Mesendoderm (in vitro differentiated cells): ENCODE measurements around the gene TAF6L.
"Not testable (repeated sequence)": the region's sequence is repeated elsewhere in the genome, so short reads cannot be mapped to it uniquely, and the experiment has no call there.

Experiments used
- DNase-seq: peaks from one replicate; pipeline ENCODE4 v3.0.0; 2013
- H2AK5ac ChIP-seq: 2 replicates; pipeline ENCODE4 v1.6.1; 2013; ENCODE audit warnings: low read length, inconsistent platforms
- H2BK120ac ChIP-seq: 2 replicates; pipeline ENCODE4 v1.6.1; 2013; ENCODE audit warnings: low read depth, mild to moderate bottlenecking, low read length, moderate library complexity, mixed read lengths
- H2BK15ac ChIP-seq: replicated peaks from 2 replicates; pipeline ENCODE4 v1.6.1; 2013; ENCODE audit warnings: low read depth, mild to moderate bottlenecking, moderate library complexity
- H2BK5ac ChIP-seq: 2 replicates; pipeline ENCODE4 v1.6.1; 2013; ENCODE audit warnings: low read length, inconsistent platforms
- H3K18ac ChIP-seq: 2 replicates; pipeline ENCODE4 v1.6.1; 2013; ENCODE audit warnings: mild to moderate bottlenecking, low read length, mixed read lengths
- H3K23ac ChIP-seq: one replicate; pipeline ENCODE4 v1.6.1; 2013; ENCODE audit warnings: low read length
- H3K27ac ChIP-seq: 2 replicates; pipeline ENCODE4 v1.5.1; 2013; ENCODE audit warnings: low read depth, mild to moderate bottlenecking, inconsistent platforms, low read length, moderate library complexity
- H3K27me3 ChIP-seq: 2 replicates; pipeline ENCODE4 v1.6.1; 2013; ENCODE audit warnings: low read length, control low read depth, mild to moderate bottlenecking, inconsistent platforms; ENCODE audit not compliant: insufficient read depth, poor library complexity
- H3K36me3 ChIP-seq: 2 replicates; pipeline ENCODE4 v1.6.1; 2013; ENCODE audit warnings: low read length, inconsistent platforms; ENCODE audit not compliant: control insufficient read depth, insufficient read depth
- H3K4ac ChIP-seq: one replicate; pipeline ENCODE4 v1.6.1; 2013; ENCODE audit warnings: low read depth, mild to moderate bottlenecking, low read length, moderate library complexity
- H3K4me1 ChIP-seq: 2 replicates; pipeline ENCODE4 v1.6.1; 2013; ENCODE audit warnings: low read depth, low read length, inconsistent platforms; ENCODE audit not compliant: control insufficient read depth
- H3K4me2 ChIP-seq: 2 replicates; pipeline ENCODE4 v1.6.1; 2013; ENCODE audit warnings: low read length
- H3K4me3 ChIP-seq: 2 replicates; pipeline ENCODE4 v1.5.1; 2013; ENCODE audit warnings: mild to moderate bottlenecking, low read length
- H3K56ac ChIP-seq: one replicate; pipeline ENCODE4 v1.6.1; 2013; ENCODE audit warnings: low read length
- H3K79me1 ChIP-seq: 2 replicates; pipeline ENCODE4 v1.6.1; 2013; ENCODE audit warnings: low read length, inconsistent platforms
- H3K79me2 ChIP-seq: 2 replicates; pipeline ENCODE4 v1.6.1; 2013; ENCODE audit warnings: mild to moderate bottlenecking, low read length; ENCODE audit not compliant: control insufficient read depth, insufficient read depth
- H3K9ac ChIP-seq: 2 replicates; pipeline ENCODE4 v1.6.1; 2013; ENCODE audit warnings: low read length, inconsistent platforms
- H4K5ac ChIP-seq: one replicate; pipeline ENCODE4 v1.6.1; 2013; ENCODE audit warnings: low read length
- H4K8ac ChIP-seq: one replicate; pipeline ENCODE4 v1.6.1; 2013; ENCODE audit warnings: low read depth, mild to moderate bottlenecking, control low read depth, low read length, moderate library complexity
- WGBS: extraction: QIAGEN DNeasy Blood & Tissue Kit; methylation state at CpG from one replicate; pipeline ENCODE4 v1.1.7; 2013; ENCODE audit warnings: low lambda C conversion rate, missing lambda C conversion rate; ENCODE audit not compliant: insufficient coverage; ENCODE audit errors: extremely low coverage; 5-methylcytosine and 5-hydroxymethylcytosine counted together

TAF6L gene

GRCh38 chr11:62732830-62733229 lies 38.4 kb upstream of the TAF6L start:
- Histone ChIP-seq H3K27ac (no peak overlapping the region), H2BK15ac (no peak overlapping the region), H2BK5ac (no peak overlapping the region), H3K4me2 (no peak overlapping the region), H3K79me1 (no peaks in the 10 kb centered on the region), H3K79me2 (peaks cover 16% of the 10 kb centered on the region), H3K36me3 (peaks cover 1% of the 10 kb centered on the region), H3K27me3 (no peaks in the 10 kb centered on the region), H2AK5ac (no peak overlapping the region), H3K4me3 (no peak overlapping the region), H4K8ac (no peak overlapping the region), H3K4ac (no peak overlapping the region), H3K56ac (no peak overlapping the region), H4K5ac (no peak overlapping the region), H3K18ac (no peak overlapping the region), H3K4me1 (no peaks in the 10 kb centered on the region), H3K9ac (no peak overlapping the region), H3K23ac (no peak overlapping the region), H2BK120ac (no peak overlapping the region)
- no CpG with 5 or more reads among the region's 2 CpGs for WGBS
- DNase-seq, result peak; percentile 52

GRCh38 chr11:62737196-62737595 lies 34.0 kb upstream of the TAF6L start:
- Histone ChIP-seq H3K18ac (no peak overlapping the region), H3K23ac (no peak overlapping the region), H3K4me1 (no peaks in the 10 kb centered on the region), H4K5ac (no peak overlapping the region), H3K9ac (no peak overlapping the region), H2BK5ac (no peak overlapping the region), H3K79me1 (no peaks in the 10 kb centered on the region), H3K27me3 (no peaks in the 10 kb centered on the region), H2BK120ac (no peak overlapping the region), H3K56ac (no peak overlapping the region), H3K79me2 (no peaks in the 10 kb centered on the region), H3K27ac (no peak overlapping the region), H3K4me2 (no peak overlapping the region), H4K8ac (no peak overlapping the region), H3K4me3 (no peak overlapping the region), H3K36me3 (peaks cover 1% of the 10 kb centered on the region), H2BK15ac (no peak overlapping the region), H3K4ac (no peak overlapping the region), H2AK5ac (no peak overlapping the region)
- DNase-seq, result no peak

GRCh38 chr11:62747475-62748160 lies 23.6 kb upstream of the TAF6L start:
- H3K27me3 ChIP-seq, result no peaks in the 10 kb centered on the region
- H3K4me2 ChIP-seq, result no peak overlapping the region
- no peak overlapping the region for H2BK15ac ChIP-seq
- no peak overlapping the region for H2BK120ac ChIP-seq
- H3K18ac ChIP-seq, result no peak overlapping the region
- DNase-seq, result no peak
- WGBS, result no CpG with 5 or more reads among the region's 9 CpGs
- no peak overlapping the region for H3K27ac ChIP-seq
- H3K79me2 ChIP-seq, result peaks cover 11% of the 10 kb centered on the region
- H3K4me1 ChIP-seq, result no peaks in the 10 kb centered on the region
- H3K23ac ChIP-seq, result no peak overlapping the region
- H3K36me3 ChIP-seq, result peaks cover 4% of the 10 kb centered on the region
- no peak overlapping the region for H4K8ac ChIP-seq
- peaks cover 14% of the 10 kb centered on the region for H3K79me1 ChIP-seq
- H3K56ac ChIP-seq, result no peak overlapping the region
- H2BK5ac ChIP-seq, result no peak overlapping the region
- no peak overlapping the region for H4K5ac ChIP-seq
- H2AK5ac ChIP-seq, result no peak overlapping the region
- H3K4ac ChIP-seq, result no peak overlapping the region
- no peak overlapping the region for H3K4me3 ChIP-seq
- no peak overlapping the region for H3K9ac ChIP-seq

GRCh38 chr11:62749931-62750330 lies 21.3 kb upstream of the TAF6L start:
- not testable (repeated sequence) for H3K27ac ChIP-seq, H3K56ac ChIP-seq, H2BK15ac ChIP-seq, H4K8ac ChIP-seq, DNase-seq, H2BK5ac ChIP-seq, H3K4ac ChIP-seq, H2AK5ac ChIP-seq, H3K36me3 ChIP-seq, H4K5ac ChIP-seq, H3K4me1 ChIP-seq, H3K18ac ChIP-seq, H3K27me3 ChIP-seq, H3K4me3 ChIP-seq, H3K4me2 ChIP-seq, H2BK120ac ChIP-seq, H3K9ac ChIP-seq, H3K23ac ChIP-seq
- H3K79me2 ChIP-seq, result peaks cover 18% of the 10 kb centered on the region
- H3K79me1 ChIP-seq, result peaks cover 18% of the 10 kb centered on the region
- no CpG with 5 or more reads among the region's 5 CpGs for WGBS

- Histone ChIP-seq H3K27ac (no peak overlapping the region), H3K4me1 (no peaks in the 10 kb centered on the region), H4K5ac (no peak overlapping the region), H3K79me1 (peaks cover 18% of the 10 kb centered on the region), H3K4ac (no peak overlapping the region), H3K56ac (no peak overlapping the region), H3K36me3 (peaks cover 6% of the 10 kb centered on the region), H2AK5ac (no peak overlapping the region), H3K79me2 (peaks cover 18% of the 10 kb centered on the region), H3K4me2 (no peak overlapping the region), H3K9ac (no peak overlapping the region), H3K18ac (no peak overlapping the region), H3K23ac (no peak overlapping the region), H2BK120ac (no peak overlapping the region), H2BK15ac (no peak overlapping the region), H4K8ac (no peak overlapping the region), H3K4me3 (no peak overlapping the region), H3K27me3 (no peaks in the 10 kb centered on the region), H2BK5ac (no peak overlapping the region)
- WGBS, result no CpG with 5 or more reads among the region's 14 CpGs
- no peak for DNase-seq
These were observed 18.9 kb upstream of the TAF6L start for GRCh38 chr11:62752177-62752785.
